ENCODE data around the gene NRCAM.
"Not testable (repeated sequence)": the region's sequence is repeated elsewhere in the genome, so short reads cannot be mapped to it uniquely, and the experiment has no call there.

NRCAM gene

GRCh38 chr7:108455998-108456677 is at the start of gene NRCAM:
Gene NRCAM, minus strand, starts transcription at chr7:108456436. Its CDS starts 216,372 bp downstream, at chr7:108240064.
- DNase-seq: peak; percentile 90

DNA sequence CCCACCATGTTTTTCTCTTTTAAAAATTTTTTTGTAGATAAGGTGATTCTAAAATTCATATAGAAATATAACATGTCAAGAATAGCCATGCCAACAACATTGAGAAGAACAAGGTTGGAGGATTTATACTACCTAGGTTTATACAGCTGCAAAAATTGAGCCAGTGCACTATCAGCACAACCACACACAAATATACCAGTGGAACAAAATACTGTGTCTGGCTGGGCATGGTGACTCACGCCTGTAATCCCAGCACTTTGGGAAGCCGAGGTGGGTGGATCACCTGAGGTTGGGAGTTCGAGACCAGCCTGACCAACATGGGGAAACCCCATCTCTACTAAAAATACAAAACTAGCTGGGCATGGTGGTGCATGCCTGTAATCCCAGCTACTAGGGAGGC is 48.3 kb upstream of the NRCAM start:
- not testable (repeated sequence) for DNase-seq

DNA sequence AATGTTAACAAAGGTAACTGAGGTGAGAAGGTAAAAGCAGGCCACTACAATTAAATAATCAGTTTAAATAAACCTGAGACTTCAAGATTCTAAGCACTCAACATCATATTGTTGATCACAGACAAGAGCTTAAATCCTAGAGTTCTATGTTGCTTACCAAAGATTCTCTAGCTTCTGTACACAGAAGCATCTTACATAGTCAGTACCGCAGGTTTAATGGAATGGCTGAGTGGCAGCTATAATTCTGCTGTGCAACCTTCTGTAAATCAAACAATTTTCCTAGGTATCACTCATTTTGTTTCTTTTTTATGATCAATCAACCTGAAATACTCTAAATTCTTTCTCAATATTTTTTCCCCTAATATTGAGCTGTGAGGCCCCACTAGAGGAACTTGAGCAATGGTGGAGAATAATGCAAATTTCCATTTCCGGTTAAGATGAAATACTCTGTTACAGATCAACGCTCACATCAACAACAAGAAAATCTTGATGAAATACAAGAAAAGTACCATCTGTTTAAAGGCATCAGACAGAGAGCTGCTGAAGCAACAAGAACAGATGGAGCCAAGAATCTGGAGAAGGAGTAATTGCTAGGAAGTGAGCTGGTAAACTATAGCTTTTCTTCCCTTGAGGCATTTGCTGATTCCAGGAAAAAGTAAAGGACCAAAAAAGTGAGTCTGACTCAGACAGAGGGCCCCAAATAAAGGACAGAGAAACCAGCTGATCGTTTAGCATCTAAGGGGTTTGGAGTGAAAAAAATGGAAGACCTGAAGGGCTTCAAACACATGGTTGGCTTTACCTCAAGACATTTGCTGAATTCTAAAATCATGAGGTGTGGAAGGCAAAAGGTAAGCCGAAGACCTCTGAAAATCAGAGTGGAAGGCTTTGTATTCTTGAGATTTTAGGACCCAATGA is 47.1 kb upstream of the NRCAM start:
- DNase-seq: no peak

DNA sequence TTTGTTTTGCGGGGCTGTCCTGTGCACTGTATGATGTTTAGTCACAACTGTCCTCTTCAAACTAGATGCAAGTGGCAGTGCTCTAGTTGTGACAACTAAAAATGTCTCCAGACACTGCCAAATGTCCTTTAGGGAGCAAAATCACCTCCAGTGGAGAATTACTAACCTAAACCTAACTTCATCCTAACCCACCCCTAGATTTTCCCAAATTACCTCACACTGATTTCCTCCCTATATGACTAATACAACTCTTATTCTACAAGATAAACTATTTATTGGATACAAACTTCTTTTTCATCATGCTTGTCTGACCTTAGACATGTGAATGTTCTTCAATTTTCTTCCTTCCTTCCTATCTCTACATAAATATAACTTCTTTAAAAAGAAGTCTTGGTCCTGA is 43.3 kb upstream of the NRCAM start:
- DNase-seq: no peak

- no peak for DNase-seq
Observed at GRCh38 chr7:108498481-108498880, 42.2 kb upstream of the NRCAM start.

DNA sequence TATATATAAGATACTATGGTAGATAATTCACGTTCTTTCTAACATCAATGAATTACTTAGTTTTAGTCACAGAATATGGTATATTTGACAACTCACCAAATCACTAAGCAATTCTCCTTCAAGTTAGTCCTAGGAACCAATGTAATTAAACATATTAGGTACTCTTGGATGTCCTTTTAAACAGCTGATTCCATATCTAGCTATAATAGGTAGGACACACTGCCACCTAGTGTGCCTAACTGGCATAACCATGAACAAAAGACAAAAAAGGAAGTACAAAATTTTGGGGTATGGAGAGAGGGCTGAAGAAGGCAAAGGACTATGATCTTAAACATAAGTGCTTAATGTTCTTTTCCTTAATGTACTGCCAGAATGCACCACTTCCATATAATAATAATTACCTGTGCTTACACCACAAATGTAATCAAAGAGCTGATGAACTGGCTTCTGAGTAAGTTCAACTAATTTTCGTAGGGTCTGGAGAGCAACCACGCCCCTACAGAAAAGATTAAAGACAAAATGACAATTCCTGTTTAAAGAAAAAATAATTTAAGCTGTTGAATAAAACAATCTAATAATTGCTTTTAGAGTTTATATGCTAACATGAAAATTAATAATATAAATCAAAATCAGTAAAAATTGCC is 41.0 kb upstream of the NRCAM start:
- peak; percentile 30 for DNase-seq

GRCh38 chr7:108492742-108493141 is 36.5 kb upstream of the NRCAM start:
- DNase-seq: no peak

DNA sequence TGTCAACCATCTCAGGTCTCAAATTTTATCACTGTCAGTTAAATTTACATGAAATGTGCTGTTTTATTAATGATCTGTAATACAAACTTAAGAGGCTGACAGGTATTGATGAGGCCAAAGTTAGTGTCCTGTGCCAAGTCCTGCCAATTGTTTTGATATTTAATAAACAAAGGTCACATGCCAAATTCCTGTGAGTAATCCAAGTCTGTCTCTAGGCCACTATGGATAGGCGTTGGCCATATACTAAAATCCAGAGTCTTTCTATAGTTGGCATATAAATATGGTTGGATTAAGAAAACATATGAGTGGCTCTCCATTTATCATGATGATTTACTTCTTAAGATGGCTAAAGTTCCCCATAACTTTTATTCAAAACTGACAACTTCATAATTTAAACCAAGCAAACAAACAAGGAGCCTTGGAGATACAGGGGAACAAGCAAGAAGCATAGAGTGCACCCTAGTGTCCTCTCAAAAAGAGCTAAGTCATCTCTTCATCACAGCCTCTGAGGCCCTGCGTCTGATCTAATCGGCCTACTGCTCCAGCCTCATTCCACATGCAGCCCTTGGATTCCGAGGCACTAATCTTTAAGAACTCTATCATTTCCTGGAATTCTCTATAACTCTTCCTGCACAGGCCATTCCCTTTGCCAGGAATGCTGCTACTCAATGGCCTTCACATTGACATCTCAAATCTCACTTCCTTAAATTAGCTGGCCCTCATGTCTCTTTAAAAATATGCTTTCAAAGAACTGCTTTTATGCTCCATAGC is 32.7 kb upstream of the NRCAM start:
- DNase-seq: no peak

DNA sequence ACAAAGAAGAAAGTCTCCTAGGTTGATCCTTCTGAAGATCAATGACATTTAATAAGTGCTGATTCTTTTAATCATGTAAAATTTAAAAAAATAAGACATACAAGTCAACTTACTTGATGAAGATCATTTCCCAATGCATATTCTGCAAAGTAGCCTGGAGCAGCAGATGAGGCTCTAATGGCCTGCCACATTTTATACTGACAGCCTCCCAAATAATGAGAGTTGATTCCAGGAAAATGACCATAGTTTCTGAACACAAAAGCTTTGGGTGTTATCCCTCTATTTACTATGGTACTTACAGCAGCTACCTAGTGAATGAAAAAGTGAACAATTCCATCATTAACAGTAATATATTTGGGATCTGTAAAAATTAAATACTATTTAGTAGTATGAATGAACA is 31.4 kb upstream of the NRCAM start:
- DNase-seq: no peak

DNA sequence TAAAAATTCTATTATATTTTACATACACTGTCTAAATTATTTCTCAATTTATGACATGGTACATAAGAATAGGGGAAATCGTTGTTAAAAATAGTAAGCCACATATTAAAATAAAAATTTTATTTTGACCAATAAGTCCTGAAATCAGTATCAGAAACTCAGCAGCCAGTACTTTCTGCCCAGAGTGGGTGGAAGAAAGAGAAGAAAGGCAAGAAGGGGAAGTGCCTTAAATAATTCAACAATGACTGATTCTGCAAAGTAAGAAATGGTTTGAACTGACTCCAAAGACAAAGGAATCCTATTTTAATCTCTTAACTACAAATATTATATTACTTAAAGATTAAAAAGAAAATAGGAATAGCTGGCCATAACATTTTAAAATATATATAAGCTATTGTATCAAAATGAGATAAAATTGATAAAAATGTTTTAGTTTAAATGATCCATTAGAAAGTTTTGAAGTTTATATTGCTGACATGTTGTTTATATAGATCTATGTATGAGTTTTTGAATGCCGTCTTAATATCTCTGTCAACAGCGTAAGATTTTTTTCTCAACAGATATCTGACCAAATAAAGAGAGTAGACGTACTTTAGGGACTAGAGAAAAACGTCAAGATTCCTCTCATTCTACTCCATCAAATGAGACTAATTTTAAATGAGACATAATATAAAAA is 30.2 kb upstream of the NRCAM start:
- no peak for DNase-seq

- no peak for DNase-seq
Observed at GRCh38 chr7:108484137-108484536, 27.9 kb upstream of the NRCAM start.

DNA sequence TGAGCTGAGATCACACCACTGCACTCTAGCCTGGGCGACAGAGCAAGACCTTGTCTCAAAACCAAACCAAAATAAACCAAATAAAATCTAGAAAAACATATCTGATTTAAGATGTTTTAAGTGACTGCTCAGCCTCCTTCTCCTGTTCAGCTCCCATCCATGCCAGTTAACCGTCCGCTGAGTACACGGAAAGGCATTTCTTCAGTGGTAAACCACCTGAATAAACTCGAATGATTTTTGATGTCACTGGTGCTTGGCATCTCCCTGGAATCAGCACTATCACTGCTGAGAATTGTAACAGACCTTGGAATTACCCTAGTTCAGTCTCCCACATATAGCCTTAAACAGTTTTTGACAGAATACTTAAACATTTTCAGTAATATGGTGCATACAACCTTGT is 24.1 kb upstream of the NRCAM start:
- no peak for DNase-seq

DNA sequence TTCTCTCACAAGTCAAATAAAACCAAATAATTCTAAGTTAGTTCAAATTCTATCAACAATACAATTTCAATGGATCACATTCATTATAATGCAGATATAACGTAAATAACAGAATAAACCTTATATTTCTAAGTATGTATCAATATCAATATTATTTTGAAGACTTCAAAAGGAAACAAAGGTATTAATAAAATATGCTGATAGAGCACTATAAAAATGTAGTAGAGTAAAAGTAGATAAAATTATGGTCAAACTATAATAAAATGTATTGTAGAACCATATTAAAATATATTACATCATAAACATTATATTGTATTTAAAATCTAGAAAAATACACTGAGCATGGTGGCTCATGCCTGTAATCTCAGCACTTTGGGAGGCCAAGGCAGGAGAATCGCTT is 23.5 kb upstream of the NRCAM start:
- no peak for DNase-seq

- no peak for DNase-seq
Observed at GRCh38 chr7:108479118-108479517, 22.9 kb upstream of the NRCAM start.

DNA sequence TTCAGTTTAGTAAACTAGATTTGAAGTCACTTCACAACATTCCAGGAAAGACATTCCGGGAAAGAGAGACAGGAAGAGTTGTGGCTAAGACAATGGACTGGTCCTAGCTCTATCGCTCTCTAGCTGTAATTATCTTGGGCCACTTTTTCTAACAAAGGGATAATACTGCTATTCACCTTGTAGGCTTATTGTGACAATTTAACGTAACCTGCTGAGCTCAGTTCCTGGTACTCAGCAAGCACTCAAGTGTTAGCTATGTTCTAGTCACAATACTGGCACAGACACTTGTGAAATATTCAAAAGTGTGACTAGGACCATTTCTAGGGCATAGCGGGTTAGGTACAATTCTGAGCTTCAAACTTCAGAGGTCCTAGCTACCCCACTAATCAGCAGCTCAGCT is 12.0 kb upstream of the NRCAM start:
- DNase-seq: no peak

DNA sequence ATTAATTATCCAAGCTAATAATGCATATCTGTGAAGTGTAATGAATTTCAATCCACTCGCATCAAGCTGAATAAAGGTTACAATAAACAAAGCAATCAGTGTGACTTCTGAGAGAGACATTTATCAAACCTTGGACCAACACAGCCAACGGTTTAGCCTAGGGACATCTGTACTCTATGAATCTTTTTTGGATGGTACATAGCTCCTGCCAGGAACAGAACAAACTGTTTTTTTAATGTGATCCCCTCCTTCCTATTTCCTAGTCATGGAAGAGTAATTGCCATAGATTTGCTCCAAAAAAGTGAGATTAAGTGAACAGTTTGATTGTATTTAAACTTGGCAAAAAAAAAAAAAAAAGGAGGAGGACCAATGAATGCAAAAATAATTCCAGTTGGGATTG is 11.2 kb upstream of the NRCAM start:
- no peak for DNase-seq

DNA sequence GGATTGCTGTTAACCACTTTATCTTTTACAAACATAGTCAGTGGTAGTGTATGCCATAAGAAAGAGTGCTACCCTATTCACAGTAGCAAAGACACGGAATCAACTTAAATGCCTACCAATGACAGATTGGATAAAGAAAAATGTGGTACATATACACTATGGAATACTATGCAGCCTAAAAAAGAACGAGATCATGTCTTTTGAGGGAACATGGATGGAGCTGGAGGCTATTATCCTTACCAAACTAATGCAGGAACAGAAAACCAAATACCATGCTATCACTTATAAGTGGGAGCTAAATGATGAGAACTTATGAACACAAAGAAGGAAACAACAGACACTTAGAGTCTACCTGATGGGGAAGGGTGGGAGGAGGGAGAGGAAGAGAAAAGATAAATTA is 10.1 kb upstream of the NRCAM start:
- not testable (repeated sequence) for DNase-seq

DNA sequence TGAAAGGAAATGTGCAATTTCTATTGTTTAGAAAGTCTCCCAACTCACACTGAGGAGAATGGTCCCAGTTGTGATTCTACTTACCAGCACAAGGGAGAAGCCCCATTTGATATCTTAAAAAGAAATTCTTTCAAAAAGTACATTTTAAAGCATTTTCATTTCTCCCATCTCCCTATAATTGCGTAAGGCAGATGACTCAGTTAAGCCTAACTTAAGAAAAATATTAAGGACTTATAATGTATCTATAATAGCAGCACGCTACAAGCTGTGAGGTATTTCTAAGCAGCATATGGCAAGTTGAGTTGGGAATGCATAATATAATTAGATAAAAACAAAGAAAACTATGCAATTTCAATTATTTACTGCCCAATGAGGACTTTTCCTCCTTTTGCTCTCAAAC is 8.5 kb upstream of the NRCAM start:
- no peak for DNase-seq

DNA sequence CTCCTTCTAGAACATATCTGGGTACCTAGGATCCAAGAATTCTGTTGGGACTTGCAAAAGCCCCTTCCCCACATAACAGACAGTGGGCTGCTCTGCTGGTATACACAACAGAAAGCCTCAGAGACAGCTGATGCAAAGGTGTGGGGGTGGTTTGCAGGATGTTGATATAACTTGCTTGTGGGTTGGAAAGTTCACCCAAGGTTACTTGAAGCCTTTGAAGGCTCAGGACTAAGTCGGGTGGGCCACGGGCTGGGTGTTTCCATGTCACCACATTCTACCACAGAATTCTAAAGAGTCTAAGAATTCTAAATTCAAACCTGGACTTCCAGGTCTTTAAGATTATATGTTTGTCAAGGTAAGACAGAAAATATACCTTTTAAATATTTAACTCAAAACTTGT is 7.4 kb upstream of the NRCAM start:
- DNase-seq: no peak

GRCh38 chr7:108461840-108462239 is 5.6 kb upstream of the NRCAM start:
- DNase-seq: no peak

GRCh38 chr7:108460964-108461363 is 4.7 kb upstream of the NRCAM start:
- DNase-seq: no peak

DNA sequence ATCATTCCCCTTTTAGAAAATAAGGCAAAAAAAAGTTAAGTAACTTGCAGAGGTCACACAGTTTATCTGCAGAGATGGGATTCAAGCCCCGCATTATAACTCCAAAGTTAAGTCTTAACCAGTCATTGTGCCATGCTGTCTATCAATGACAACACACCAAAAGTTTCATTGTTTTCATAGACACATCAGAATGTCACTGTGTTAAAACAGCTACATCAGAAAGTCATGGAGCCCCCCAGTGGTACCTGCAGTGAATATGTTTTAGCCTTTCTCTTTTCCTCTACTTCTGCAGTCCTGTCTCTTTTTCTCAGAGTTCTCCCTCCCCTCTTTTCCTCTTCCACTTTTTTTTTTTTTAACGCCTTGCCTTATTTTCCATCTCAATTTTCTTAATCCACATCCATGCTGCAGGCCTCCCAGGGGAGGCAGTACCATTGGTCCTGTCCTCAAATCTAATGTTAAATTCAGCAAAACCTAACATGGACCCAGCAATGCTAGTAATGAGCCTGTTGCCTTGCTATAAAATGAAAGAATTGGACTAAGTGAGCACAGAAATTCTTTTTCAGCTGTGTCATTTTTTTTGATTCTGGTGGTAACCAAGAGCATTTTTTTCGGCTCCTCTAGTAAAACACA is 3.8 kb upstream of the NRCAM start:
- peak; percentile 68 for DNase-seq

Data from COR-L47 (cell line).